GM19467 (cell line): Measurements from ENCODE around the gene NUDT15.
"Not testable (repeated sequence)": the region's sequence is repeated elsewhere in the genome, so short reads cannot be mapped to it uniquely, and the experiment has no call there.

Experiments
- ATAC-seq: cut with Tn5 transposase; IDR thresholded peaks from one replicate; pipeline ENCODE4 v1.9.1; 2021; ENCODE audit warnings: mild to moderate bottlenecking, moderate library complexity; ENCODE audit not compliant: unreplicated experiment

Gene NUDT15

DNA sequence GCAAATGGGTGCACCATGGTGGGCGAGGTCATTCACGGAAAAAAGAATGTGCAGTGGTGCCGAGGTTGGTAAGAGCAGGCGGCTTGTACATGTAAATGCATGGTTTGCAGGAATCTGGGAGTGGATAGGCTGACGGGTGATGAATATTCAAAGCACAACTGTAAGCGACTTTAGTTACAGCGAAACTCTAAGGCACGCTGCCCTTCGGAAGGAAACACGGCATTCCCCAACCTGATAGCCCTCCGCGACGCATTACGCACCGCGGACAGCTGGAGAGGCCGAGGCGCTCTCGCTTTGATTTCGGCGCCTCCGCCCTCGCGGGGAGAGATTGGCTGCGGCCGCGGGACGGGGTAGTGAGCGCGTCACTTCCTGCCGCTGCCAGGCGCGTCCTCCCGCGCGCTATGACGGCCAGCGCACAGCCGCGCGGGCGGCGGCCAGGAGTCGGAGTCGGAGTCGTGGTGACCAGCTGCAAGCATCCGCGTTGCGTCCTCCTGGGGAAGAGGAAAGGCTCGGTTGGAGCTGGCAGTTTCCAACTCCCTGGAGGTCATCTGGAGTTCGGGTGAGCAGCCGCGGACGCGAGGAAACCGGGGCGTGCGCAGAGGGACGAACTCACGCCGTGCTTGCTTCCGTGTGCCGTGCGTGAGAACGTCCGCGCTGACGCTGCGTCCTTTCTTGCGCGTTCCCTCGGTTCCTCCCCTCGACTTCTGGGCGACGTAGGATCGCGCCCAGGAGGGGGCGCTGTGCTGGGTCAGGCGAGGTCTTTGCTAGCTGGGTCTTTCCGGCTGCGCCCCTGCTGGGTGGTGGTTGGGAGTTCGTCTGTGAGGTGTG, at the start of gene NUDT15:
NUDT15 (plus strand) TSS at position 381 of the 828 bp plus-strand sequence; CDS start at position 402, 21 bp downstream.
- ATAC-seq = peak; percentile 92

DNA sequence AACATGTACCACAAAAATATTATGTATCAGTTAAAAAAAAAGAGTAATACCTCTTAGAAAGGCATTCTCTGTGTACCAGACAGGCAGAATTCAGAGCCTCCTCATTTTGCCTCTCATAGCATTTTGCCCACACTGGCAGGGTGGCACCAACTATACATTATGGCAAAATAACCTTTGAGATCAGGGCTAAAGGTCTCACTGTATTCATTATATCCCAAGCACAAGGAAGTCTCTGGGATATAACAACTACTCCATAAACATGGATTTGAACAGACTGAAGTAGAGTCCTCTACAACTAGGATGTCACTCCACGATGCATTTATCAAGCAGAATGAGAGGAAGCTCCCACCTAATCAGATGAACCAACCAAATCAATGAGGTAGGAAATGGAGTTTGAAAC, 47.1 kb upstream of the NUDT15 start:
- ATAC-seq = no peak

DNA sequence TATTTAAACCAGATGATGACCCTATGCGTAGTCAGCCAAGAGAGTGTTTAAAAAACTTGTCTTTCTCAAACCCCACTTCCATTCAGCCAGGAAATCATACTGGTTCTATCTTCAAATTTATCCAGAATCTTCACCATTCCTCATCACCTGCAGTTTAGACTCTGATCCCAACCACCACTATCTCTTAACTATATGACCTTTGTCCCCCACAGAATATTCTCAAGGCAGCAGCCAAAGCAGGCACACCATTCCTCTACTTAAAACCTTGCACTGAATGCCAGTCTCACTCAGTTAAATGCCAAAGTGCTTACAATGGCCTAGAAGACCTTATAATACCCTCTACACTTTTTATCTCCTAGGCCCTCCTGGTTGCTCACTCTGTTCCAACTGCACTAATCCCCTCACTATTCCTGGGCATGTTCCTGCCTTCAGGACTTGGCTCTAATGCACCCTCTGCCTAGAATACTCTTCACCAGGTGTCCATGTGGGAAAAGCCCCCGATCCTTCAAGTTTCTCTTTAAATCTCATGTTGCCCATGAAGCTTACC, 46.5 kb upstream of the NUDT15 start:
- ATAC-seq = no peak

DNA sequence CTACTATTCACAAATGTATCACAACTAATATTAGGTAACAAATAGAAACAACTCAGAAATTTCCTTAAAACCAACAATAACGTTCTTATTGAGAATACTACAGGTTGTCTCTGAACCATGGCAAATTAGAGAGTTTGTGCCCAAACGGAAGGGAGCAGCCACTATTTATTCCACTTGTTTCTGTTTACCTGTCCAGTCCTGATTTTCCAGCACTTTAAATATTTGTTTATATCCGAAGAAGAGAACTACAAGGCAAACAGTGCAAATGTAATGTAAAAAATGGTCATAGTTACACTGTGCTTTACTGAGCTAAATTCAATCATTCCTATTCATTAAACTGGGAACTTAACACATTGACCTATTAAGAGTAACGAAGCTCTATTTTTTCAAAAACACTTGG, 45.7 kb upstream of the NUDT15 start:
- no peak for ATAC-seq

DNA sequence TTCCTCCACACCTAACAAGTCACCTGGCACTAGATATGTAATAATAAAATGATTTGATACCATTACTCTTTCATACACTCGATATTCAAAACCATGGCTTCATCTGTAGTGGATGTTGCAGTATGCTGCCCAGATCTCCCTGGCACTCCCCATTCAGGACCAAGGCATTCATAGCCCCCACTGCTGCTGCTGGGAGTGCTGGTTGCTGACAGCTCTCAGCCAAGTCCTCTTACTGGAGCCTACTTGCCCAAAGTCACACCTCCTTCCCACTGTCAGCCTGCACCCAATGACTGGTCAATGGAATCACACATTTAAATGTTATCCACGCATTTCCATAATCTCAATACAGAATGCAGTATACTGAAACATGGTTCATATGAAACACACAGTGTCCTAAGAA, 40.1 kb upstream of the NUDT15 start:
- no peak for ATAC-seq

DNA sequence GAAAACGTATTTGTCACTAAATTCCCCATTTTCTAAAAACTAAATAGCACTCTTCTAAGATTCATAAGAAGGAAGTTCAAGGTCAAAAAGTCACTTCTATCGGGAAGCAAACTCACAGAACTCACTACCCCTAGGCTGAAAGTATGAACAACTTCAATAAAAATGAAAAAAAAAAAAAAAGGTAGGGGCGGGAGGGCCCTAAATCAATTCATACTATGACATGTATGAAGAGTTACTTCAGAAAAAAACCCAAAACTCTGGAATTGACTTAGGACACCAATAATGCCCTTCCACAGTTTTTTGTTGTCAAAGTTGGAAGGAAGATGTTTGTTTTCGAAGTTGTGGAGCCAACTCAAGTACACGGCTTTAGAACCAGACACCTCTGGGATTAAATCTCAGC, 37.6 kb upstream of the NUDT15 start:
- no peak for ATAC-seq

DNA sequence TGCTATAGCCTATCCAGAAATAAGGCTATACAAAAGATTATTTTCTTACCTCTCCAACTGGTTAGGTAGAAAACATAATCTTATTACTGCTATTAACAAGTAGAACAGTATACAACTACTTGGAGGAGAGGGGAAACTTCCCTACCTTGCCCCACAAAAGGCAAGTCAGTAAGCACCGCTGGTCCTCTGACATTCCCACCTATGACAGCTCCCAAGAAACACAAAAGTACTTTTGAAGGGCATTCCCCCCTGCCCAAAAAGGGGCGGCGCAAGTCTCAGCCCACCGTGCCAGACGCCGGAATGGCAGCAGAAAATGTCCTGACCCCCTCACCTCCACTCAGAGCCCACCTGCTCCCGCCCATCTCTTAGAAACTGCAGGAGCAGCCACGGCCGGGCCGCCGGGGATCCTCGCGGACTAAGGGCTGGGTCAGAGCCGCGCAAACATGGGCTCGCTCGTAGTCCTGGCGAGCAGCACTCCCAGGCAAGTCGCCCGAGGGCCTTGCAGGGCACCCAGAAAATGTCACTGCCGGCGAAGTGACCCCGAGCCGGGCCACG, 36.9 kb upstream of the NUDT15 start:
- ATAC-seq = peak; percentile 21

DNA sequence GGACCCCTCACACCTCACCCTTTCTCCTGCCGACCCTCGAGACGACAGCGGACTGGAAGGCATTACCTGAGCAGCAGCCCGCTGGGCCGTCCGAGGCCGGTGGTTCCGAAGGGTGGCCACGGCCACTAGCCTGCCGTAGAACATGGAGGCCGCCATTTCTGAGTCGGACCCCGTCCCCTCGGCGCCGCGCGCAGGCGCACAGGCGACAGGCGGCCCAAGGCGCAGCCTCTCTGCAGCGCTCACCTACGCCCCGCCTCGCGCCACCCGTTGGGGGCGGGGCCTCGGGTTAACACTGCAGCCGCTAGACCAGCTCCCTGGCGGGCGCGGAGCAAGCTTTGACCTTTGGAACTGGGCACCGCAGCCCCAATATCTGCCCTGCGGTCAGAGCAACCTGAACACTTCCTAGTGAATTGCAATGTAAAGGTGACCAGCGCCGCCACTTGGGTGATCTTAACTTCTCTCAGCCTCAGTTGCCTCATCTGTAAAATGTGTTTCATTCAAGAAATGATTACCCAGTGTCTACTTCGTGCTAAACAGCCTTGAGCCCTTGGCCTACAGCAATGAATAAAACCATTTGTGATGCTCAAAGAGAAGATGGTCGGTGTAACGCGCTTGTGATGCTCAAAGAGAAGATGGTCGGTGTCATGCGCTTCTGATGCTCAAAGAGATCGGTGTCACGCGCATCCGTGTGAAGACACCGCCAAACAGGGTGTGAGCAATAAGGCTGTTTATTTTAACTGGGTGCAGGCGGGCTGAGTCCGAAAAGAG, 36.2 kb upstream of the NUDT15 start, which contains the start of gene SUCLA2:
SUCLA2 (minus strand) TSS at position 160 of the 768 bp plus-strand sequence; CDS start at position 156, 4 bp downstream.
- ATAC-seq = peak; percentile 98

DNA sequence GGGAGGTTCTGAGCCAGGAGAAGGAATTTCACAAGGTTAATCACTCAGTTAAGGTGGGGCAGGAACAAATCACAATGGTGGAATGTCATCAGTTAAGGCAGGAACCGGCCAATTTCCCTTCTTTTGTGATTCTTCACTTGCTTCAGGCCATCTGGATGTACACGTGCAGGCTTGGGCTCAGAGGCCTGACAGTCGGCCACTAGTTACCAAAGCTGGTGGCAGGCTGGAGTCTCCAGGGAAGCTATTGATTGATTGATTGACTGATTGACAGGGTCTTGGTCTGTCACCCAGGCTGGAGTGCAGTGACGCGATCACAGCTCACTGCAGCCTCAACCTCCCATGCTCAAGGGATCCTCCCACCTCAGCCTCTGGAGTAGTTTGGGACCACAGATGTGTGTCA, 35.5 kb upstream of the NUDT15 start:
- ATAC-seq = not testable (repeated sequence)

DNA sequence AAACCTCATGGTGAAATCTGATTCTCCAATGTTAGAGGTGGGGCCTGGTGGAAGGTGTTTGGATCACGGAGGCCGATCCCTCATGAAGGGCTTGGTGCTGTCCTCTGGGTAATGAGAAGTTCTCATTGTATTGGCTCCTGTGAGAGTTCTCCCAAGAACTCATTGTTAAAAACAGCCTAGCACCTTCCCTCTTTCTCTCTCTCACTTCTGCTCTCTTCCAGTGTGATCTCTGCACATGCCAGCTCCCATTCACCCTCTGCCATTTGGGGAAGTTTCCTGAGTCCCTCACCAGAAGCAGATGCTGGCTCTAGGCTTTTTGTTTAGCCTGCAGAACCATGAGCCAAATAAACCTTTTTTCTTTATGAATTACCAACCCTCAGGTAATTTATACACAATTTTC, 33.3 kb upstream of the NUDT15 start:
- no peak for ATAC-seq

DNA sequence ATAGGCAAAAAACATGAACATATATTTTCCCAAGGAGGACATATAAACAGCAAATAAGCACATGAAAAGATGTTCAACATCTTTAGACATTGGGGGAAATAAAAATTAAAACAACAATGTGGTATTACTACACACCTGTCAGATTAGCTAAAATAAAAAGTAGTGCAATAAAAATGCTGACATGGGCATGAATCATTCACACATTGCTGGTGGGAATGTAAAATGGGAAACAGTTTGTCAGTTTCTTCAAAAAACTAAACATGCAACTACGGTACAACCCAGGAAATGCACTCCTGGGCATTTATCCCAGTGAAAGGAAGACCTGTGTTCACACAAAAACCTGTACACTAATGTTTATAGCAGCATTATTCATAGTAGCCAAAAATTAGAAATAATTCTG, 31.1 kb upstream of the NUDT15 start:
- ATAC-seq = no peak

DNA sequence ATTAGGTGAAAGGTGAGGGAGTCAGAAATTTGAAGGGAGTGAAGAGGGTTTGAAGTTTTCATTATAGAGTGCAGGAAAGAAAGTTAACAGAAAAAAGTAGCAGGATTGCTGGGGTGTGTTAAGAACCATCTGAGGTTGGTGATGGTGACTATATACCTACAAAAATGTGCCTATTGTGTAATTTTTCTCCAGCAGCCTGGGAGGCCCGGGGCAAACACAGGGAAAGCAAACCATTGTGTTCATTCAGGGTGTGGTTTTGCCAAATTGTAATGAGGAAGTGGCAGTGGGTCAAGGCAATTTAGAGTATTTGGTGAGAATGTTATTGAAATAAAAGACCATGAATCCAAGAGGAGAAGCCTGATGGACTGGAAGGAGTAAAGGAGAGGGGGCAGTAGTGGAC, 28.2 kb upstream of the NUDT15 start:
- no peak for ATAC-seq

DNA sequence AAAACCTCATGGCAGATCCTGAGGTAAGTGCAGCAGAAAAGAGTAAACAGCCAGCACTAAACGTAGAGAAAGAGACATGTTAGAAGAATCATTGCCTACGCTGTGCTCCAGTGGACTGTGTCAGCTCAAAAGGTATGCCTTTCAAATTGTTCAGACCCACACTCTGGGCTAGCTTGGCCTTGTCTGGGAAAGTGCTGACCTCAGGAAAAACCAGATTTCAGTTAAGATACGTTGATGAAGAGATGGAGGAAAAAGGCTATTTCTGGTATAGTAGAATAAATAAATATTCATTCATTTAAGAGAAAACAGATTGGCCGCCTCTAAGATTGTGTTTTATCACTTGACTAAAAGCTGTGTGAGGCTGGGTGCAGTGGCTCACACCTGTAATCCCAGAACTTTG, 26.8 kb upstream of the NUDT15 start:
- no peak for ATAC-seq

DNA sequence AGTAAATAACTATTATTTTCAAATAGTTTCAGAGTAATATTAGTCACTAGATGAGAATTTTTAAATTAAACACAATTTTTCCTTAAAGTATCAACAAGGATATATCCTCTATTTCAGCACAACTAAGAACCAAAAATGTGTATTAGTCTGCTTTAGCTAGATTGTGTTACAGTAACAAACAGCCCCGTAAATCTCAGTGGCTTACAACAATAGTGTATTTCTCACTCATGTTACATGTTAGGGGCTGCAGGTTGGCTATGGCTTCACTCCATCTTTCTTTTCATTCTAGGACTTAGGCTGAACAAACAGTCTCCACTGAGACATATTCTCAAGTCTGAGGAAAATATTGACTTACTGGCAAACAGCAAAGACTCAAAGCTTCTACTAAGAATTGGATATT, 24.9 kb upstream of the NUDT15 start:
- no peak for ATAC-seq

DNA sequence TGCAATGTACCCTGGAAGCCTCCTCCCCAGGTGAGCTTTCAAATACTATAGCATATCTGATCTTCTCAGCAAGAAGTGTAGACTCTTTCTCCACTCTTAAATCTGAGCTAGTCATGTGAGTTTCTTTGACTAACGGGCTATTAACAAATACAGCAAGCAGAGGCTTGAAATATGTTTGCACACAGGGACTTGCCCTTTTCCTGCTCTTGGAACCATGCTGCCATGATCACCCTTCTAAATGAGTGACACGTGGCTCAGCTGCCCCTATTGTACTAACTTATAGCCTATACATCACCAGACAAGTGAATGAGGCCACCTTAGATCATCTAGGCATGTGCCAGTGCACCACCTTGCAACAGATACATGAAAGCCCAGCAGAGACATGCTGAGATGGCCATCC, 23.2 kb upstream of the NUDT15 start:
- no peak for ATAC-seq

DNA sequence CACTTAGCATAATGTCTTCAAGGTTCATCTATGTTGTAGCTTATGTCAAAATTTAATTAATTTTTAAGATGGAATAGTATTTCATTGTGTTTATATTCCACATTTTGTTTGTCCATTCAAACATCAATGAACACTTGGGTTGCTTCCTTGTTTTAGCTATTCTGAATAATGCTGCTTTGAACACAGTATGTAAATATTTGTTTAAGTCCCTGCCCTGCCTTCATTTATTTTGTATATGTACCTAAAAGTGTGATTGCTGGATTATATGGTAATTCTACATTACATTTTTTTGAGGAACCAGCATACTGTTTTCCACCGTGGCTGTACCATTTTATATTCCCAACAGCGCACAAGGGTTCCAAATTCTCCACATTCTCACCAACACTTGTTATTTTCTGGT, 18.9 kb upstream of the NUDT15 start:
- no peak for ATAC-seq

DNA sequence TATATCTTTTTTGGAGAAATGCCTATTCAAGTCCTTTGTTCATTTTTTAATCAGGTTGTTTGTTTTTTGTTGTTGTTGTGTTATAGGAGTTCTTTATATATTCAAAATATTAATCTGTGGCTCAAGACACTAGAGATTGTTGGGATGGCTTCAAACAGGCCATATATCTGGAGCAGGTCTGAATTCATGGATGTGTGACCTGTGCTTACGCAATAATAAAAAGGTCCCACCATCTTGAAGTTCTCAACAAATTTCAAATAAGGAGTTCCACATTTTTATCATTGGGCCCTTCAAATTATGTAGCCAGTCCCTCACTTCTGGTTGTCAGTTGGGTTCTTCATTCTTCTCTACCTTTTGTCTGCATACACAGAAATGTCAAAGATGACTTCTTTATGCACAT, 17.7 kb upstream of the NUDT15 start:
- no peak for ATAC-seq

DNA sequence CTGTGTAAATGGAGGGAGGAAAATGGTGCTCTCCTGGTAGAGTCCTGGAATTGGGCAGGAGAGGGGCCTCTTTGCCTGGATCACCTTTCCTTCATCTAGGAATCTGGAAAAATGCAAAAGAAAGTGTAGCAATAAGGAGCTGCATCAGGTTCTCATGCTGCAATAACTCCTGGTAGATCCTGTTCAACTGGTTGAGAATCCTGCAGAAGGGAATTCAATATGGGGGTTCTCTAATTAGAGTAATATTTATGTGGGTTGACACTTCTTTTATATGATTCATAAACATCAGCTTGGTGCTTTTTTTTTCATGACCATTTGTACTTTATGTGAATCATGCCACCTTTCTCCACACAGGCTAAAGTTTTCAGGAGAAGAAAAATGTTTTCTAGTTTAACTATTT, 9.5 kb upstream of the NUDT15 start:
- no peak for ATAC-seq

DNA sequence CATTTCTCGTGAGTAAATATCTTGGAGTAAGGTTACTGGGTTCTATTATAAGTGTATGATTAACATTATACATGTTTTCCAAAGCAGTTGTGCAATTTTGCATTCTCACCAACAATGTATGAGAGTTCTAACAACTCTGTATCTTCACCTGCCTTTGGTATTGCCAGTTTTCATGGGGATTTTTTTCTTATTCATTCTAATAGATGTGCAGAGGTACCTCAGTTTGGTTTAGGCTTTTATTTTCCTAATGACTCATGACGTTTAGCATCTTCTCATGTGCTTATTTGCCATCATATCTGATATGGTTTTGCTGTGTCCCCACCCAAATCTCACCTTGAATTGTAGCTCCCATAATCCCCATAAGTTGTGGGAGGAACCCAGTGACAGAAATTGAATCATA, 7.7 kb upstream of the NUDT15 start:
- no peak for ATAC-seq

DNA sequence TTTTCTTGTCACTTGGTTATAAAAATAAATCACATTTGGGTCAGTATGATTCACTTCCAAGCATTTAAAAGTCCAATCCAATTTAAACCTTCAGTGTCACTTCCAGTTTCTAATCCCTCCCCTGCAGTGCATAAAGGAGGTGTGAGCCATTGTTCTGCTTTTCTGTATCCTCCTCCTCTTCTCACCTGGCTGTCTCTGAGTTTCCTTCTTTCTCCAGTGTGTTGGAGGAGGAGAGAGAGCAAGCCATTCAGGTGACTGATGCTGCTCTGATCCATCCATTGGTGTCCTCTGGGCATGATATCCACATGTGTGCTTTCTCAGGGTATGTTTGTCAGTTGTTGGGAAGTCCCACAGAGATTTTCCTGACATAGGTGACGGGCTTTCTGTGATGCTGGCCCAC, 1.2 kb downstream of the NUDT15 start:
- ATAC-seq = no peak

DNA sequence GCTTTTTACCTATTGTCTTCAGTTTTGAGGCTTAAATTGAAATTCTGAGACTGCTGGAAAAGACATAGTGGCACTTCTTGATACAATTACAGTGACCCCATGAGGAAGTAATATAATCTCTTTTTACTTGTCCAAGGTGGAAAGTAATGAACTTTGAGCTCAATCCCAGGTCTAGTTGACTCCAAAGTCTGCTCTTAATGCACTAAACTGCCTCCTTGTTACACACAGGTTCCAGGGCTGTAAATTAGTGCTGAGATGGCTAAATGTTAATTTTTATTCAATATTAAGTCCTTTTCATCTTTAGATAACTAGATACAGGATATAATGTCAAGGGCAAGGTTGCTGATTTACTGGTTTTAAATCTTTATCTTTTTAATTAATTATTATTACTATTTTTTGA, 2.5 kb downstream of the NUDT15 start:
- ATAC-seq = no peak

DNA sequence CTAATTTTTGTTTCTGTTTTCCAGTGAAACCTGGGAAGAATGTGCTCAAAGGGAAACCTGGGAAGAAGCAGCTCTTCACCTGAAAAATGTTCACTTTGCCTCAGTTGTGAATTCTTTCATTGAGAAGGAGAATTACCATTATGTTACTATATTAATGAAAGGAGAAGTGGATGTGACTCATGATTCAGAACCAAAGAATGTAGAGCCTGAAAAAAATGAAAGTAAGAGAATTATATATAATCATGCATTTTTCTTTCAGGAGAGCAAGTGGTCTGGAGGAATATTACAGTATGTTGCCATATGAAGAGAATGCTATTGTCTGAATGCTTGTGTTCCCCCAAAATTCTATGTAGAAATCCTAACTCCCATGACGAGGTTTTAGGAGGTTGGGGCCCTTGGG, 3.4 kb downstream of the NUDT15 start:
- ATAC-seq = no peak
